NCI-H510A treated with DMSO at 0.1 percent for 48 hours (cell line): ENCODE data around the gene OR51Q1.
A peak's percentile ranks its signal among the peaks of the same experiment; 100 is the strongest.

Experiments used
- DNase-seq: peaks from one replicate; lab custom pipeline; 2025; lab: John Stamatoyannopoulos, UW

Gene OR51Q1

GRCh38 chr11:5421811-5422210 lies at the start of gene OR51Q1:
Gene OR51Q1 (plus strand): TSS chr11:5422111. CDS start chr11:5422201, 90 bp downstream.
- no peak for DNase-seq

- DNase-seq: peak; percentile 8
Observed at GRCh38 chr11:5380740-5381342, 41.1 kb upstream of the OR51Q1 start.

GRCh38 chr11:5383576-5383975 lies 38.3 kb upstream of the OR51Q1 start, which contains the start of gene OR51M1:
Gene OR51M1 (plus strand): TSS chr11:5383812. CDS start chr11:5389399, 5,587 bp downstream.
- DNase-seq: no peak

GRCh38 chr11:5384335-5384734 lies 37.6 kb upstream of the OR51Q1 start:
- DNase-seq: no peak

GRCh38 chr11:5390210-5390609 lies 31.7 kb upstream of the OR51Q1 start:
- DNase-seq: no peak

- no peak for DNase-seq
Observed at GRCh38 chr11:5394091-5394490, 27.8 kb upstream of the OR51Q1 start.

GRCh38 chr11:5398936-5399335 lies 23.0 kb upstream of the OR51Q1 start:
- no peak for DNase-seq

- no peak for DNase-seq
Observed at GRCh38 chr11:5405173-5405572, 16.7 kb upstream of the OR51Q1 start.

GRCh38 chr11:5420993-5421392 lies 918 bp upstream of the OR51Q1 start:
- DNase-seq: no peak

- no peak for DNase-seq
Observed at GRCh38 chr11:5423131-5423530, 1.2 kb downstream of the OR51Q1 start.

GRCh38 chr11:5441414-5441813 lies 19.5 kb downstream of the OR51Q1 start, which contains the start of gene OR51I1:
Gene OR51I1 (minus strand): TSS chr11:5441514. CDS start chr11:5441514, 0 bp downstream.
- DNase-seq: no peak

- no peak for DNase-seq
Observed at GRCh38 chr11:5443835-5444393, 22.0 kb downstream of the OR51Q1 start.

- DNase-seq: no peak
Observed at GRCh38 chr11:5449023-5449422, 27.1 kb downstream of the OR51Q1 start, which contains the start of gene OR51I2. Gene OR51I2 (plus strand): TSS chr11:5449323. CDS start chr11:5453489, 4,166 bp downstream.

- DNase-seq: no peak
Observed at GRCh38 chr11:5449432-5449831, 27.5 kb downstream of the OR51Q1 start.

- DNase-seq: no peak
Observed at GRCh38 chr11:5460983-5461621, 39.2 kb downstream of the OR51Q1 start.

- peak; percentile 23 for DNase-seq
Observed at GRCh38 chr11:5467527-5467926, 45.6 kb downstream of the OR51Q1 start.
